ENCODE measurements around the gene TSPAN4.

GRCh38 chr11:844693-845644 lies 2.3 kb downstream of the TSPAN4 start:
- TF ChIP-seq CTCF (IDR thresholded peaks at IDR 0.05) (peak in 4 of 12 donors; percentile 13 to 40 (median 32)), POLR2A (IDR thresholded peaks at IDR 0.05) (peak in 1 of 2 donors; percentile 28)

All from heart left ventricle (tissue), 13 donors.